ENCODE measurements around the gene B3GALT2.

B3GALT2 gene

GRCh38 chr1:193183019-193183627 lies 3.3 kb downstream of the B3GALT2 start:
- in situ Hi-C loops (cut with MboI; ENCODE audit: low sequenced_read_pairs): no loop called here

GRCh38 chr1:193181985-193182384 lies 4.4 kb downstream of the B3GALT2 start:
- in situ Hi-C loops (cut with MboI; ENCODE audit: low sequenced_read_pairs): no loop called here

GRCh38 chr1:193181536-193181935 lies 4.9 kb downstream of the B3GALT2 start:
- in situ Hi-C loops (cut with MboI; ENCODE audit: low sequenced_read_pairs): no loop called here

- in situ Hi-C loops (cut with MboI; ENCODE audit: low sequenced_read_pairs): no loop called here
Observed at GRCh38 chr1:193179094-193179493, 7.3 kb downstream of the B3GALT2 start.

- in situ Hi-C loops (cut with MboI; ENCODE audit: low sequenced_read_pairs): no loop called here
Observed at GRCh38 chr1:193176788-193177187, 9.6 kb downstream of the B3GALT2 start.

GRCh38 chr1:193176113-193176512 lies 10.3 kb downstream of the B3GALT2 start:
- in situ Hi-C loops (cut with MboI; ENCODE audit: low sequenced_read_pairs): no loop called here

- in situ Hi-C loops (cut with MboI; ENCODE audit: low sequenced_read_pairs): no loop called here
Observed at GRCh38 chr1:193157360-193157759, 29.1 kb downstream of the B3GALT2 start.

- in situ Hi-C loops (cut with MboI; ENCODE audit: low sequenced_read_pairs): no loop called here
Observed at GRCh38 chr1:193156822-193157142, 29.6 kb downstream of the B3GALT2 start.

- in situ Hi-C loops (cut with MboI; ENCODE audit: low sequenced_read_pairs): no loop called here
Observed at GRCh38 chr1:193156117-193156821, 30.1 kb downstream of the B3GALT2 start.

- in situ Hi-C loops (cut with MboI; ENCODE audit: low sequenced_read_pairs): no loop called here
Observed at GRCh38 chr1:193144999-193145398, 41.4 kb downstream of the B3GALT2 start.

- in situ Hi-C loops (cut with MboI; ENCODE audit: low sequenced_read_pairs): no loop called here
Observed at GRCh38 chr1:193144361-193144938, 42.0 kb downstream of the B3GALT2 start.

GRCh38 chr1:193143285-193143684 lies 43.1 kb downstream of the B3GALT2 start:
- in situ Hi-C loops (cut with MboI; ENCODE audit: low sequenced_read_pairs): no loop called here

- in situ Hi-C loops (cut with MboI; ENCODE audit: low sequenced_read_pairs): no loop called here
Observed at GRCh38 chr1:193142409-193142808, 44.0 kb downstream of the B3GALT2 start.

GRCh38 chr1:193141804-193142203 lies 44.6 kb downstream of the B3GALT2 start:
- in situ Hi-C loops (cut with MboI; ENCODE audit: low sequenced_read_pairs): no loop called here

- in situ Hi-C loops (cut with MboI; ENCODE audit: low sequenced_read_pairs): no loop called here
Observed at GRCh38 chr1:193140254-193140653, 46.2 kb downstream of the B3GALT2 start.

GRCh38 chr1:193131266-193131860 lies 55.0 kb downstream of the B3GALT2 start:
- in situ Hi-C loops (cut with MboI; ENCODE audit: low sequenced_read_pairs): no loop called here

Data from HL-60/S4 treated with retinoic acid at 250 ng/mL for 4 days and 3 days (cell line).